ENCODE data around the gene KRT2. TPM values are rescaled to one million over a fixed set of nuclear protein-coding genes. Genes with fewer than 3 reads are reported as not detected.

KRT2 gene
- total and polyA plus RNA-seq, 2 of the 8 experiments (the other 6 are each of a cell fraction or from before 2014, with no cell fraction given), result not detected

DNA sequence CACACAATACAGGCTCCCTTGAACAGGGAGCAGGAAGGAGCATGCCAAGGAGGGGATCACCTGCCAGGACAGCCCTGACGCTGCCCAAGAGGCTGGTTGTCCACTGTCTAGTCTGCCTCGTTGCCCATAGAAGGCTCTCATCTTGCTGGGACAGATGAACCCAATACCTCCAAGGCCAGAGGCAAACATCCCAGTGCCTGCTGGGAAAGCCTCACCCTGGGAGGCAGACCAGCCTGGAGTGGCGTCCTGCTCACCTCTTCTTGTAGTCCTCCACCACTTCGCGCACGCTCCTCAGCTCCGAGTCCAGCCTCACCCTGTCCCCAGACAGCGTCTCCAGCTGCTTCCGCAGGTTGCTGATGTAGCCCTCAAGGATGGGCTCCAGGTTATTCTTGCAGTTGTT lies 36.1 kb downstream of the KRT2 start:
- Histone ChIP-seq H3K9me3 (ENCODE audit: insufficient read depth in 2 of 2, low read depth in 1 of 2, low read length in 1 of 2) (no peaks in the 10 kb centered on the region), H2BK12ac (ENCODE audit: low read depth, low read length) (no peak overlapping the region), H2BK5ac (ENCODE audit: low read depth, low read length) (no peak overlapping the region), H2BK120ac (replicated peaks; ENCODE audit: low read depth, low read length) (no peak overlapping the region), H3K4me3 (ENCODE audit: extremely low read depth in 1 of 4, insufficient read depth in 2 of 4, low read depth in 3 of 4, low read length in 4 of 4) (no peak overlapping the region), H3K9ac (replicated peaks in 1 of 4; ENCODE audit: extremely low read depth in 1 of 4, low read depth in 3 of 4, low read length in 3 of 4) (no peak overlapping the region), H3K79me2 (ENCODE audit: control insufficient read depth in 1 of 2, insufficient read depth in 2 of 2, low read length in 2 of 2) (no peaks in the 10 kb centered on the region), H2AFZ (ENCODE audit: low read length) (no peak overlapping the region), H3K23ac (ENCODE audit: insufficient read length) (no peak overlapping the region), H3K56ac (replicated peaks; ENCODE audit: insufficient read length, low read depth, low read length) (no peak overlapping the region), H3K36me3 (ENCODE audit: control insufficient read depth in 2 of 4, insufficient read depth in 4 of 4, low read length in 3 of 4) (no peaks in the 10 kb centered on the region), H3K14ac (ENCODE audit: insufficient read length) (no peak overlapping the region), H4K5ac (ENCODE audit: insufficient read length, low read depth, low read length) (no peak overlapping the region), H3K4me1 (replicated peaks in 1 of 4; ENCODE audit: control insufficient read depth in 3 of 4, insufficient read depth in 4 of 4, low read length in 3 of 4) (no peaks in the 10 kb centered on the region; a peak in 1 of 7 replicates), H3K4me2 (ENCODE audit: insufficient read depth in 1 of 2, low read depth in 2 of 2, low read length in 2 of 2) (no peak overlapping the region), H3K18ac (ENCODE audit: extremely low read depth, low read length) (no peak overlapping the region), H2BK15ac (ENCODE audit: low read length) (no peak overlapping the region), H3K27ac (ENCODE audit: low read depth, low read length) (no peak overlapping the region), H3K23me2 (ENCODE audit: low read depth, low read length) (no peaks in the 10 kb centered on the region), H4K8ac (ENCODE audit: extremely low read depth, insufficient read depth, low read length) (no peak overlapping the region), H3K79me1 (ENCODE audit: low read depth, low read length) (no peaks in the 10 kb centered on the region), H2AK5ac (ENCODE audit: low read depth, low read length) (no peak overlapping the region), H4K91ac (replicated peaks; ENCODE audit: insufficient read length, low read length) (no peak overlapping the region), H3K4ac (replicated peaks; ENCODE audit: insufficient read length, low read depth, low read length) (no peak overlapping the region), H2BK20ac (ENCODE audit: low read length) (no peak overlapping the region), H3K27me3 (replicated peaks in 1 of 4; ENCODE audit: control insufficient read depth in 3 of 4, extremely low read depth in 1 of 4, insufficient read depth in 3 of 4, low read length in 3 of 4) (no peaks in the 10 kb centered on the region), H4K20me1 (replicated peaks in 1 of 2; ENCODE audit: control insufficient read depth in 1 of 2, insufficient read depth in 2 of 2, low read length in 2 of 2) (no peaks in the 10 kb centered on the region)
- FAIRE-seq, result no peak
- ChIA-PET POLR2A (ENCODE audit: partially characterized antibody) (no interaction called here), CTCF (ENCODE audit: partially characterized antibody) (interaction anchor here (2.0 kb wide), 1 partner anchor 33 kb away, joined by 5 read pairs; no protein-coding TSS in a partner anchor)
- 90% methylated on average over 9 of the region's 9 CpGs; no CpG with 5 or more reads in 1 of the 2 experiments for WGBS, 2 experiments (ENCODE audit: extremely low coverage in 1 of 2, insufficient coverage in 1 of 2, insufficient read length in 1 of 2, insufficient replicate concordance in 2 of 2, low coverage in 1 of 2, low lambda C conversion rate in 2 of 2, missing lambda C conversion rate in 1 of 2)
- peak in 1 of 2 experiments; percentile 23 for DNase-seq (ENCODE audit: low read depth in 1 of 2, low spot score in 2 of 2)
- no peak for TF ChIP-seq SP2 (IDR thresholded peaks at IDR 0.05; ENCODE audit: low read length)
- no peak for TF ChIP-seq EZH2 (IDR thresholded peaks at IDR 0.05; ENCODE audit: low read depth, low read length, severe bottlenecking)
- no peak for TF ChIP-seq TAF7 (optimal IDR thresholded peaks at IDR 0.05; ENCODE audit: borderline replicate concordance, low read depth, low read length)
- no peak for TF ChIP-seq CHD1 (IDR thresholded peaks at IDR 0.05; ENCODE audit: low read depth, low read length)
- TF ChIP-seq MAX (IDR thresholded peaks at IDR 0.05), result no peak
- TF ChIP-seq ZNF274 (IDR thresholded peaks at IDR 0.05; ENCODE audit: borderline replicate concordance, extremely low read depth, low read length), result no peak
- TF ChIP-seq JUND (IDR thresholded peaks at IDR 0.05; ENCODE audit: low read length), result no peak
- no peak for TF ChIP-seq BACH1 (IDR thresholded peaks at IDR 0.05; ENCODE audit: low read length)
- no peak for TF ChIP-seq CREB1 (IDR thresholded peaks at IDR 0.05)
- TF ChIP-seq ASH2L (IDR thresholded peaks at IDR 0.05; ENCODE audit: low read length), result no peak
- TF ChIP-seq POLR2AphosphoS5 (IDR thresholded peaks at IDR 0.05; ENCODE audit: low read depth, low read length), result no peak
- TF ChIP-seq, protein P1, sequence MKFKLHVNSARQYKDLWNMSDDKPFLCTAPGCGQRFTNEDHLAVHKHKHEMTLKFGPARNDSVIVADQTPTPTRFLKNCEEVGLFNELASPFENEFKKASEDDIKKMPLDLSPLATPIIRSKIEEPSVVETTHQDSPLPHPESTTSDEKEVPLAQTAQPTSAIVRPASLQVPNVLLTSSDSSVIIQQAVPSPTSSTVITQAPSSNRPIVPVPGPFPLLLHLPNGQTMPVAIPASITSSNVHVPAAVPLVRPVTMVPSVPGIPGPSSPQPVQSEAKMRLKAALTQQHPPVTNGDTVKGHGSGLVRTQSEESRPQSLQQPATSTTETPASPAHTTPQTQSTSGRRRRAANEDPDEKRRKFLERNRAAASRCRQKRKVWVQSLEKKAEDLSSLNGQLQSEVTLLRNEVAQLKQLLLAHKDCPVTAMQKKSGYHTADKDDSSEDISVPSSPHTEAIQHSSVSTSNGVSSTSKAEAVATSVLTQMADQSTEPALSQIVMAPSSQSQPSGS (IDR thresholded peaks at IDR 0.05; ENCODE audit: low read length), result no peak
- no peak for TF ChIP-seq SIN3A (conservative IDR thresholded peaks at IDR 0.05 in 1 of 2, IDR thresholded peaks at IDR 0.05 in 1 of 2; ENCODE audit: low read depth in 1 of 2, low read length in 2 of 2)
- no peak for TF ChIP-seq CHD2 (IDR thresholded peaks at IDR 0.05; ENCODE audit: low read length)
